ENCODE results near the gene BTBD3. TPM values are rescaled to one million over a fixed set of nuclear protein-coding genes. Genes with fewer than 3 reads are reported as not detected.

BTBD3 gene
- total RNA-seq, 1 donor from 2014 or later: 31.1 TPM

DNA sequence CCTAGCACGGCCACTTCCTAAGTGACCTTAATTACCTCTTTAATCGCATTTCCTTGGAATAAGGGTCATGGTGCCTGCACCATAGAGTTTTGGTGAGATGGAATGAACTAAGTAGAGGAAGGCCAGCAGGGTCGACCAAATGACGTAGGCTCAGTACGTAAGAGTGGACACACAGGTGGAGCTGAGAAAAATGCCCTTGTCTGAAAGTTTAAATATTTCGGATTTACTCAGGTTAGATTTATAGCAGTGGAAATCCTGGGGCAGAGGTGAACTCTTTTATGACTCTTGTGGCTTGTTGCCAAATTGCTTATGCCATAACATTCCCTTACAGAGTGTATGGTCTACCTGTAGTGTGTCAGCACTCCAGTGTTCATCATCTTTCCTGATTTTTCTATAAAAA, 23.6 kb upstream of the BTBD3 start:
- DNase-seq: no peak
- Histone ChIP-seq H3K4me1 (peaks cover 20% of the 10 kb centered on the region), H3K9me3 (no peaks in the 10 kb centered on the region), H3K36me3 (no peaks in the 10 kb centered on the region), H3K27ac (no peak overlapping the region), H3K4me3 (no peak overlapping the region), H3K27me3 (no peaks in the 10 kb centered on the region)
- ATAC-seq: no peak
- TF ChIP-seq, protein P1, sequence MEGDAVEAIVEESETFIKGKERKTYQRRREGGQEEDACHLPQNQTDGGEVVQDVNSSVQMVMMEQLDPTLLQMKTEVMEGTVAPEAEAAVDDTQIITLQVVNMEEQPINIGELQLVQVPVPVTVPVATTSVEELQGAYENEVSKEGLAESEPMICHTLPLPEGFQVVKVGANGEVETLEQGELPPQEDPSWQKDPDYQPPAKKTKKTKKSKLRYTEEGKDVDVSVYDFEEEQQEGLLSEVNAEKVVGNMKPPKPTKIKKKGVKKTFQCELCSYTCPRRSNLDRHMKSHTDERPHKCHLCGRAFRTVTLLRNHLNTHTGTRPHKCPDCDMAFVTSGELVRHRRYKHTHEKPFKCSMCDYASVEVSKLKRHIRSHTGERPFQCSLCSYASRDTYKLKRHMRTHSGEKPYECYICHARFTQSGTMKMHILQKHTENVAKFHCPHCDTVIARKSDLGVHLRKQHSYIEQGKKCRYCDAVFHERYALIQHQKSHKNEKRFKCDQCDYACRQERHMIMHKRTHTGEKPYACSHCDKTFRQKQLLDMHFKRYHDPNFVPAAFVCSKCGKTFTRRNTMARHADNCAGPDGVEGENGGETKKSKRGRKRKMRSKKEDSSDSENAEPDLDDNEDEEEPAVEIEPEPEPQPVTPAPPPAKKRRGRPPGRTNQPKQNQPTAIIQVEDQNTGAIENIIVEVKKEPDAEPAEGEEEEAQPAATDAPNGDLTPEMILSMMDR (IDR thresholded peaks at IDR 0.05): no peak
- intact Hi-C loops (cut with DNase I): no loop called here

DNA sequence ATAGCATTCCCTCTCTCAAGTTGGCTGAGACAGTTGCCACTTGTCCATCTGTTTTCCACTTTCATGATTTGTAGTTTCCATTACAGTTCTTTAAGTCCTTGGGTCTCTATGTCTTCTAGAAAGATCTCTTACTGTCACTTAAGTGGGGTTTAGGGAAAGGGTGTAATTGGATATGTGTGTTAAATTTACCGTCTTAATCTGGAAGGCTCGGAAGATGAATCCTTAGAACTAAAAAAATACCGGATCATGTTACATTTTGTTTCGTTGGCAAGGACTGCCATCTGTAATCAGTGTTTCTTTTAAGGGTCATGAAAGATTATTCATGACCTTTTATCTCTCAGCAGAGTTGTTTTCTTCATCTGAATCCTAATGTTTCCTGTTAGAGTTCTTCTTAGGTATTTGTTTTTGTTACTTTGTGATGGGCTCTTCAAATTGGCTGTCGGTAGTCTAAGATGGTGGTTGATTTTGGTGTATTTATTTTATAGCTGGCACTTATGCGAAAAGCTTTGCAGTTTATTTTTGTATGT, 21.8 kb upstream of the BTBD3 start:
- no peak for ATAC-seq
- peaks cover 20% of the 10 kb centered on the region for H3K4me1 ChIP-seq
- intact Hi-C loops (cut with DNase I): no loop called here
- no peaks in the 10 kb centered on the region for H3K27me3 ChIP-seq
- no peaks in the 10 kb centered on the region for H3K36me3 ChIP-seq
- no peaks in the 10 kb centered on the region for H3K9me3 ChIP-seq
- DNase-seq: no peak
- TF ChIP-seq, protein P1 (IDR thresholded peaks at IDR 0.05): no peak
- H3K27ac ChIP-seq: no peak overlapping the region
- H3K4me3 ChIP-seq: no peak overlapping the region

DNA sequence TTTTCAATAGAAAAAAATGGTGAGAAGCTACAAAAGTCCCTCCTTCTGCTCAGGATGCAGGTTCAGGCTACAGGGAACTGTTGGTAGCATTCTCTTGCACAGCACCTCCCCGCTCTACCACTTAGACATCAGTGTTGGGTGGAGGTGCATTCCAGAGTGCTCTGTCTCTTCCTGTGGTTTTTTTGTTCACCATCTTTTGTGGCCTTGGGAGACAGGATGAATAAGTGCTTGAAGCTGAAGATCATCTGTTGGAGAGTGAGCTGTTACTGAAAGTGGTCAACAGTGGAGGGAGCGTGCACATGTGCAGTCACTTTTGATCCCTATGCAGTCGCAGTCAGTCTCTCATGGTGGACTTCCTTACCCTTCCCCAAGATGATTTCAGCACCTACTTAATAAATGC, 16.6 kb upstream of the BTBD3 start:
- no peaks in the 10 kb centered on the region for H3K9me3 ChIP-seq
- TF ChIP-seq, protein P1 (IDR thresholded peaks at IDR 0.05): no peak
- peaks cover 4% of the 10 kb centered on the region for H3K4me1 ChIP-seq
- no peak overlapping the region for H3K4me3 ChIP-seq
- no peaks in the 10 kb centered on the region for H3K36me3 ChIP-seq
- intact Hi-C loops (cut with DNase I): no loop called here
- ATAC-seq (no peak), DNase-seq (no peak)
- no peak overlapping the region for H3K27ac ChIP-seq
- no peaks in the 10 kb centered on the region for H3K27me3 ChIP-seq

DNA sequence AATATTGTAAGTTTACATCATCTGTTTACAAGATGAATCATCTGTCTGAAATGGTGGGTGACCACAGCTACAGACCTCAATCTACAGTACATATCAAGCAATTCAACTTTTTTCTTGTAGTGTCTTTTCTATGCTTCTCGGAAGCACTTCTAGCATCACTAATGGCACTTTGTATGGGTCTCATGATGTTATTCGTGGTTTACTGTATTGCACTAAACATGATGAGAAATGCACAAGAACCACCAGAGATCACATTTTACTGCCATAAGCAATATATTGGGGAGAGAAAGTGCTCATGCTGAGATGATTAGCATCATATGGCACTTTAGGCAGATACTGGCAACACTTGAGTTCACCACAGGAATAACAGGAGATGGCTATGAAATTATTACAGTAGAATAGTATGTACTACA, 15.4 kb upstream of the BTBD3 start:
- H3K27ac ChIP-seq: no peak overlapping the region
- H3K4me3 ChIP-seq: no peak overlapping the region
- DNase-seq (no peak), ATAC-seq (no peak)
- TF ChIP-seq, protein P1 (IDR thresholded peaks at IDR 0.05): no peak
- intact Hi-C loops (cut with DNase I): no loop called here
- H3K4me1 ChIP-seq: no peaks in the 10 kb centered on the region
- H3K9me3 ChIP-seq: no peaks in the 10 kb centered on the region
- H3K36me3 ChIP-seq: no peaks in the 10 kb centered on the region
- H3K27me3 ChIP-seq: no peaks in the 10 kb centered on the region

DNA sequence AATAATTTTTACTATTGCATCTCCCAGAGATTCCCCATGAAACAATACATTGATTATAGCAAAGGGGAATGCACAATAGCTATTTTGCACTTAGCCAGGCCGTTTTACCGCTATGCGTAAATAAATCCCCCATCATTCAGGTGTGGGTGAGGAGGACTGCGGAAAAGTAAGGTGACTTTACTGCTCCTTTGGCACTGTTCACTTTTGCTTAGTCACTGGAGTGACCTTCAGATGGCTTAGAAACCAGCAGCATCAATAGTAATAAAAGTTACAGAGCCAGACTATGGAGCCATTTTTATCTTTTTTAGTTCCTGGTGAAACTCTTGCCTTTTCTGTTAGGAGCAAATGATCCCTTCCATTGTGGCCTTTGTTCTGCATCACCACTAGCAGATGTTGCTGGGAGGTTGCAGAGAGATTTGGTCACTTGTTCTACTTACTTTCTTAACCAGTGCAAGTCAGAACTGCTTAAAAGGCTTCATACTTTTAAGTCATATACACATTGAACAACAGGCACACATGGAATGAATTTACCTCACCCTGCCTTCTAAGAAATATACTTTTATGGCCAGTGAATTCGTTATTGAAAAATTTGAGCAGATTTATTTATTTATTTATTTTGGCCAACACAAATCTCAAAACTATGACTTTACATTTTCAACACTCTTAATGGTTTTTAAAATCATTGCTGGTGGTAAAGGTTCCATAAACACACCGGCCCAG, 12.1 kb upstream of the BTBD3 start:
- no peak for ATAC-seq
- no peaks in the 10 kb centered on the region for H3K4me1 ChIP-seq

More for the DNA sequence above, 12.1 kb upstream of the BTBD3 start:
- TF ChIP-seq, protein P1 (IDR thresholded peaks at IDR 0.05): no peak
- no peak for DNase-seq
- intact Hi-C loops (cut with DNase I): no loop called here
- Histone ChIP-seq H3K36me3 (no peaks in the 10 kb centered on the region), H3K9me3 (no peaks in the 10 kb centered on the region), H3K27me3 (no peaks in the 10 kb centered on the region), H3K27ac (no peak overlapping the region), H3K4me3 (no peak overlapping the region)
